Panc1 (cell line): ENCODE data around the gene SULT2B1. TPM values are rescaled to one million over a fixed set of nuclear protein-coding genes. Genes with fewer than 3 reads are reported as not detected.
"Not testable (repeated sequence)": the region's sequence is repeated elsewhere in the genome, so short reads cannot be mapped to it uniquely, and the experiment has no call there.

Experiments
- ATAC-seq: fragments of 200-7000 bp; cut with Tn5 transposase; 2 replicates; pipeline ENCODE4 v1.9.1; 2020; ENCODE audit warnings: mild to moderate bottlenecking, moderate library complexity
- BruUV-seq: library from RNA; stranded (reverse); fragments of 400-500 nt; replicated peaks from 2 replicates; lab custom pipeline; 2021; lab: Mats Ljungman, UMichigan
- CTCF ChIA-PET: fragments of 300-600 bp; sonication (Branson Sonifier 250); formaldehyde crosslinking; loops from one replicate; lab custom pipeline; 2022; ENCODE audit warnings: antibody characterized with exemption; lab: Charles Lee
- POLR2A ChIA-PET: fragments of 300-600 bp; sonication (Branson Sonifier 250); formaldehyde crosslinking; loops from one replicate; lab custom pipeline; 2022; ENCODE audit warnings: antibody characterized with exemption; lab: Charles Lee
- DNase-seq: peaks from one replicate; pipeline ENCODE4 v3.0.0-alpha.2; 2010; ENCODE audit warnings: low read depth, low spot score
- H3K27ac ChIP-seq: 2 replicates; pipeline ENCODE4 v1.5.1; 2011; ENCODE audit warnings: mild to moderate bottlenecking, low read length, inconsistent platforms
- H3K27me3 ChIP-seq: fragments of 200-500 bp; sonication (Bioruptor generic); 2 replicates; pipeline ENCODE4 v1.6.0; 2014; ENCODE audit warnings: low read length, inconsistent platforms; ENCODE audit not compliant: control insufficient read depth, insufficient read depth
- H3K36me3 ChIP-seq: fragments of 200-500 bp; sonication (Bioruptor generic); 2 replicates; pipeline ENCODE4 v1.5.1; 2014; ENCODE audit warnings: inconsistent platforms, mild to moderate bottlenecking, low read length, moderate library complexity; ENCODE audit not compliant: control insufficient read depth, insufficient read depth
- H3K4me1 ChIP-seq: 2 replicates; pipeline ENCODE4 v1.5.1; 2011; ENCODE audit warnings: inconsistent platforms, mild to moderate bottlenecking, low read length, moderate library complexity; ENCODE audit not compliant: control insufficient read depth, insufficient read depth
- H3K4me3 ChIP-seq, 2 experiments: 2 replicates each; pipeline ENCODE4 v1.5.1; 2011 to 2012; ENCODE audit warnings: low read depth in 2 of 2, low read length in 2 of 2, mild to moderate bottlenecking in 2 of 2, inconsistent platforms in 1 of 2, moderate library complexity in 1 of 2
- H3K9me3 ChIP-seq: fragments of 200-500 bp; sonication (Bioruptor generic); 2 replicates; pipeline ENCODE4 v1.5.1; 2014; ENCODE audit warnings: low read depth, mild to moderate bottlenecking, inconsistent platforms, low read length, moderate library complexity; ENCODE audit not compliant: control insufficient read depth, insufficient read depth
- POLR2AphosphoS5 ChIP-seq: IDR thresholded peaks from 2 replicates; pipeline ENCODE4 v1.6.1; 2012; ENCODE audit warnings: mild to moderate bottlenecking, low read depth, low read length, moderate library complexity
- REST ChIP-seq, 2 experiments: IDR thresholded peaks; 2 replicates each; pipeline ENCODE4 v1.6.1; 2011 to 2012; ENCODE audit warnings: low read depth in 2 of 2, control low read depth in 1 of 2, low read length in 1 of 2, mild to moderate bottlenecking in 1 of 2, moderate library complexity in 1 of 2; ENCODE audit not compliant: insufficient read depth in 1 of 2
- SIN3A ChIP-seq: IDR thresholded peaks from 2 replicates; pipeline ENCODE4 v1.6.1; 2012; ENCODE audit warnings: low read depth, mild to moderate bottlenecking, low read length, moderate library complexity, borderline replicate concordance; ENCODE audit not compliant: insufficient read depth
- TCF7L2 ChIP-seq: IDR thresholded peaks from 2 replicates; pipeline ENCODE4 v1.6.1; 2011; ENCODE audit warnings: mild to moderate bottlenecking, low read depth, low read length, inconsistent platforms
- in situ Hi-C: cut with HindIII; loops from 2 replicates; pipeline ENCODE4 v1.10.0; 2016; ENCODE audit warnings: low sequenced_read_pairs, low pct_unique_long_range_greater_than_20kb
- intact Hi-C: fragments of 100-400 bp; cut with micrococcal nuclease; formaldehyde crosslinking; loops from one replicate; pipeline ENCODE4 v1.10.0; 2022; ENCODE audit not compliant: unreplicated experiment
- total RNA-seq: library from RNA; stranded (reverse); gene quantifications from one replicate; pipeline ENCODE4 v1.2.1, GENCODE V29; 2021; ENCODE audit not compliant: unreplicated experiment
- TF ChIP-seq, protein P1 (sequence below): fragments of 450-650 bp; IDR thresholded peaks from 2 replicates; pipeline ENCODE4 v1.5.1; 2017; ENCODE audit warnings: mild to moderate bottlenecking

SULT2B1 gene
- total RNA-seq, 1 experiment from 2014 or later = 3.6 TPM

GRCh38 chr19:48516536-48516935 is 35.4 kb upstream of the SULT2B1 start:
- no peak overlapping the region for H3K27ac ChIP-seq
- no peak overlapping the region for H3K4me3 ChIP-seq
- ATAC-seq = no peak
- ChIA-PET CTCF (no interaction called here), POLR2A (no interaction called here)
- intact Hi-C loops (no loop called here), in situ Hi-C loops (no loop called here)
- no peak for DNase-seq
- BruUV-seq = no TSS peak
- TF ChIP-seq POLR2AphosphoS5 = no peak
- TF ChIP-seq REST (IDR thresholded peaks at IDR 0.05; ENCODE audit: insufficient read depth in 1 of 2, low read depth in 2 of 2, low read length in 1 of 2) = no peak
- no peak for TF ChIP-seq SIN3A
- TF ChIP-seq, protein P1, sequence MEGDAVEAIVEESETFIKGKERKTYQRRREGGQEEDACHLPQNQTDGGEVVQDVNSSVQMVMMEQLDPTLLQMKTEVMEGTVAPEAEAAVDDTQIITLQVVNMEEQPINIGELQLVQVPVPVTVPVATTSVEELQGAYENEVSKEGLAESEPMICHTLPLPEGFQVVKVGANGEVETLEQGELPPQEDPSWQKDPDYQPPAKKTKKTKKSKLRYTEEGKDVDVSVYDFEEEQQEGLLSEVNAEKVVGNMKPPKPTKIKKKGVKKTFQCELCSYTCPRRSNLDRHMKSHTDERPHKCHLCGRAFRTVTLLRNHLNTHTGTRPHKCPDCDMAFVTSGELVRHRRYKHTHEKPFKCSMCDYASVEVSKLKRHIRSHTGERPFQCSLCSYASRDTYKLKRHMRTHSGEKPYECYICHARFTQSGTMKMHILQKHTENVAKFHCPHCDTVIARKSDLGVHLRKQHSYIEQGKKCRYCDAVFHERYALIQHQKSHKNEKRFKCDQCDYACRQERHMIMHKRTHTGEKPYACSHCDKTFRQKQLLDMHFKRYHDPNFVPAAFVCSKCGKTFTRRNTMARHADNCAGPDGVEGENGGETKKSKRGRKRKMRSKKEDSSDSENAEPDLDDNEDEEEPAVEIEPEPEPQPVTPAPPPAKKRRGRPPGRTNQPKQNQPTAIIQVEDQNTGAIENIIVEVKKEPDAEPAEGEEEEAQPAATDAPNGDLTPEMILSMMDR = no peak
- TF ChIP-seq TCF7L2 = no peak
- no peaks in the 10 kb centered on the region for H3K9me3 ChIP-seq
- H3K27me3 ChIP-seq = no peaks in the 10 kb centered on the region
- H3K36me3 ChIP-seq = no peaks in the 10 kb centered on the region
- peaks cover 4% of the 10 kb centered on the region; the same call in 1 of the 2 replicates for H3K4me1 ChIP-seq

DNA sequence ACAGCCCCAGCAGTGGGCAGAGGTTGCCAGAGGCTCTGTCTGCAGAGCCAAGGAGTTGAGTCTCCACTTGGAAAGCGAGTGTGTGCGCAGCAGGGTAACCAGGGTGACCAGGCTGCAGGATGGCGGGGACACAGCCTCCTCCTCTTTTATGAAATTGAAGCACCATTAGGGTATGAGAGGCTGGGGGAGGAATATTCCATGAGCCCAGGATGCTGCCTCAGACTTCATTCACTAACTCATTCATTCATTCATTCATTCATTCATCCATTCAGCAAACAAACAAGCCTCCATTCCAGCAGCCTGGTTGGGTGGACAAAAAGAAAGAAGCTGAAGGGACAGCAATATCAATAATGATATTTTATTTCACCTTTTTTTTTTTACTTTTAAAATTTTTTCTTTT is 33.8 kb upstream of the SULT2B1 start:
- intact Hi-C loops = no loop called here
- H3K4me1 ChIP-seq = peaks cover 4% of the 10 kb centered on the region; the same call in 1 of the 2 replicates
- no peak for DNase-seq
- ATAC-seq = no peak
- H3K27ac ChIP-seq = no peak overlapping the region
- H3K27me3 ChIP-seq = no peaks in the 10 kb centered on the region
- TF ChIP-seq, protein P1 = no peak
- TF ChIP-seq REST (IDR thresholded peaks at IDR 0.05; ENCODE audit: insufficient read depth in 1 of 2, low read depth in 2 of 2, low read length in 1 of 2) (no peak), SIN3A (no peak), TCF7L2 (no peak), POLR2AphosphoS5 (no peak)
- no peaks in the 10 kb centered on the region for H3K9me3 ChIP-seq
- ChIA-PET POLR2A (interaction anchor here (0.8 kb wide), 1 partner anchor 64 kb away, joined by 6 read pairs; no protein-coding TSS in a partner anchor), CTCF (no interaction called here)
- in situ Hi-C loops = no loop called here
- no peaks in the 10 kb centered on the region for H3K36me3 ChIP-seq
- H3K4me3 ChIP-seq = no peak overlapping the region
- BruUV-seq = no TSS peak

DNA sequence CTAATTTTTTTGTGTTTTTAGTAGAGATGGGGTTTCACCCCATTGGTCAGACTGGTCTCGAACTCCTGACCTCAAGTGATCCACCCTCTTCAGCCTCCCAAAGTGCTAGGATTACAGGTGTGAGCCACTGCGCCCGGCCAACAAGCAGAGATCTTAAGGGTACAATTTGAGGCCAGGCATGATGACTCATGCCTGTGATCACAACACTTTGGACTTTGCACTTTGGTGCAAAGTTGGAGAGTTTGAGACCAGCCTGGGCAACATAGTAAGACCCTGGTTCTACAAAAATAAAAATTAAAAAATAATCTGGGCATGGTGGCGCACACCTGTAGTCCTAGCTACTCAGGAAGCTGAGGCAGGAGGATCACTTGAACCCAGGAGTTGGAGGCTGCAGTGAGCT is 32.5 kb upstream of the SULT2B1 start:
- CTCF ChIA-PET, H3K4me1 ChIP-seq, H3K4me3 ChIP-seq, intact Hi-C loops, ATAC-seq, BruUV-seq, in situ Hi-C loops, DNase-seq, H3K27me3 ChIP-seq, H3K36me3 ChIP-seq, POLR2A ChIA-PET, H3K27ac ChIP-seq, H3K9me3 ChIP-seq: not testable (repeated sequence)
